ENCODE measurements around the gene CABLES1.
A peak's percentile ranks its signal among the peaks of the same experiment; 100 is the strongest.
"Not testable (repeated sequence)": the region's sequence is repeated elsewhere in the genome, so short reads cannot be mapped to it uniquely, and the experiment has no call there.

Gene CABLES1, protein sequence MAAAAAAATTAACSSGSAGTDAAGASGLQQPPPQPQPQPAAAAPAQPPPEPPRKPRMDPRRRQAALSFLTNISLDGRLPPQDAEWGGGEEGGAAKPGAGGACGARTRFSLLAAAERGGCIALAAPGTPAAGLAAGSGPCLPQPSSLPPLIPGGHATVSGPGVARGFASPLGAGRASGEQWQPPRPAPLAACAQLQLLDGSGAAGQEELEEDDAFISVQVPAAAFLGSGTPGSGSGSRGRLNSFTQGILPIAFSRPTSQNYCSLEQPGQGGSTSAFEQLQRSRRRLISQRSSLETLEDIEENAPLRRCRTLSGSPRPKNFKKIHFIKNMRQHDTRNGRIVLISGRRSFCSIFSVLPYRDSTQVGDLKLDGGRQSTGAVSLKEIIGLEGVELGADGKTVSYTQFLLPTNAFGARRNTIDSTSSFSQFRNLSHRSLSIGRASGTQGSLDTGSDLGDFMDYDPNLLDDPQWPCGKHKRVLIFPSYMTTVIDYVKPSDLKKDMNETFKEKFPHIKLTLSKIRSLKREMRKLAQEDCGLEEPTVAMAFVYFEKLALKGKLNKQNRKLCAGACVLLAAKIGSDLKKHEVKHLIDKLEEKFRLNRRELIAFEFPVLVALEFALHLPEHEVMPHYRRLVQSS

DNA sequence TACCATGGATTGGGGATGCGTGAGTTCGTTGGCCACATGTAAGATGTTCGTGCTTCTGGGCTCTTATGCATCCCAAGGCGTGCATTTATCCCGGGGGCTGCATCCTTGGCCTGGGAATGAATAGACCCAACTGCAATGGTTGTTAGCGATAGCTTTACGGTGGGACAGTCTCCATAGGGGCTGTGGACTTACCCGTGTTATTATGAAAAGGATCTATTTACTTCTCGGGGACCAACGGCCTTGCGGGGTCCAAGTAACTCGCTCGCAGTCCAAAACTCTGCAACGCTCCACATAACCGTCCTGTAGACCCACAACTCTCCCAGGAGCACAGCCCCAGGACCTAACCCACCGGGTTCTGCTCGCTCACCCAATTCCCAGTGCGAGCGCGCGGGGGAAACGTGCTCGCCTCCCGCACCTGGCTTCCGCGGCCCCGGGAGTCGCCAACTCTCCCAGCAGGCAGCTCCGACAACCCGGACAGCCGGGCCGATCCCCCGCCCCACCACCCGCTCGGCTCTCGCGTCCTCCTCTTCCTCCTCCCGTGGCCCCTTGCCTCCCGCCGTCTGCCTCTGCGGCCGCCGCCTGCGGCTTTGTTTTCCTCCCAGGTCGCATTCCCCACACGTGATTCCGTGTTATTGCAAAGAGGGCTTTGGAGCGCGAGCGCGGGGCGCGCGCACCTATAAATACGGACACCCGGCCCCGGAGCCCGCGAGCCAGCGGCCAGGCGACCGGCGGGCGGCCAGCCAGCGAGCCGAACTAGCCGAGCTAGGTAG, at the start of gene CABLES1:
TSS of gene CABLES1 (plus strand) at position 706 of the 770 bp plus-strand sequence. CDS start 278 bp downstream, outside the sequence.
- Histone ChIP-seq H3K4me1 (ENCODE audit: insufficient read depth, poor library complexity, severe bottlenecking) (peaks cover 15% of the 10 kb centered on the region), H3K27ac (ENCODE audit: poor library complexity, severe bottlenecking) (peak within 1 kb of the TSS; percentile 53), H3K27me3 (ENCODE audit: insufficient read depth, poor library complexity, severe bottlenecking) (no peaks in the 10 kb centered on the region), H3K36me3 (ENCODE audit: low read depth) (no peaks in the 10 kb centered on the region), H3K9me3 (ENCODE audit: severe bottlenecking) (no peaks in the 10 kb centered on the region), H3K4me3 (ENCODE audit: severe bottlenecking) (peak within 1 kb of the TSS; percentile 84)
- ATAC-seq (ENCODE audit: low read depth) (peak; percentile 13; the same call in 1 of the 3 replicates), DNase-seq (ENCODE audit: low spot score) (no peak)
- TF ChIP-seq, protein P1, sequence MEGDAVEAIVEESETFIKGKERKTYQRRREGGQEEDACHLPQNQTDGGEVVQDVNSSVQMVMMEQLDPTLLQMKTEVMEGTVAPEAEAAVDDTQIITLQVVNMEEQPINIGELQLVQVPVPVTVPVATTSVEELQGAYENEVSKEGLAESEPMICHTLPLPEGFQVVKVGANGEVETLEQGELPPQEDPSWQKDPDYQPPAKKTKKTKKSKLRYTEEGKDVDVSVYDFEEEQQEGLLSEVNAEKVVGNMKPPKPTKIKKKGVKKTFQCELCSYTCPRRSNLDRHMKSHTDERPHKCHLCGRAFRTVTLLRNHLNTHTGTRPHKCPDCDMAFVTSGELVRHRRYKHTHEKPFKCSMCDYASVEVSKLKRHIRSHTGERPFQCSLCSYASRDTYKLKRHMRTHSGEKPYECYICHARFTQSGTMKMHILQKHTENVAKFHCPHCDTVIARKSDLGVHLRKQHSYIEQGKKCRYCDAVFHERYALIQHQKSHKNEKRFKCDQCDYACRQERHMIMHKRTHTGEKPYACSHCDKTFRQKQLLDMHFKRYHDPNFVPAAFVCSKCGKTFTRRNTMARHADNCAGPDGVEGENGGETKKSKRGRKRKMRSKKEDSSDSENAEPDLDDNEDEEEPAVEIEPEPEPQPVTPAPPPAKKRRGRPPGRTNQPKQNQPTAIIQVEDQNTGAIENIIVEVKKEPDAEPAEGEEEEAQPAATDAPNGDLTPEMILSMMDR (IDR thresholded peaks at IDR 0.05; ENCODE audit: poor library complexity, severe bottlenecking): no peak

DNA sequence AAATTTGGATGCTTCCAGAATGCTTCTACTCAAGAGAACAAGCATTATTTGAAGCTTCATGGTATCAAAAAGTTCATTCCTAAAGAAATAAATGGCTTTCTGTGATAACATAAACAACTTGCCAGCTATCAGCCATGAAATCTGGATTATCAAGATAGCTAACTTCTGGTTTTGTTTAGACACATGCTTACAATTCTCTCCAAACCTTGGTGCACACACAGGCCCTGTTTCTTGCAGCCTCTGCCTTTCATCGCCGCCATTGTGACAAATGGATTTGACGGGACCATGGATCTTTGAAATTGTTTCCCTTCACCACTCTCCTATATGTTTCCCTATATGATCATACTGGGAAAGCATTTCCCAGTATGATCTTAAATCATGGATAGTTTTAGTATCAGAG, 47.9 kb upstream of the CABLES1 start:
- no peaks in the 10 kb centered on the region for H3K27me3 ChIP-seq (ENCODE audit: insufficient read depth, poor library complexity, severe bottlenecking)
- H3K36me3 ChIP-seq (ENCODE audit: low read depth): no peaks in the 10 kb centered on the region
- H3K4me3 ChIP-seq (ENCODE audit: severe bottlenecking): no peak overlapping the region
- TF ChIP-seq, protein P1 (IDR thresholded peaks at IDR 0.05; ENCODE audit: poor library complexity, severe bottlenecking): no peak
- no peaks in the 10 kb centered on the region for H3K9me3 ChIP-seq (ENCODE audit: severe bottlenecking)
- no peak for ATAC-seq (ENCODE audit: low read depth)
- H3K4me1 ChIP-seq (ENCODE audit: insufficient read depth, poor library complexity, severe bottlenecking): no peaks in the 10 kb centered on the region
- no peak for DNase-seq (ENCODE audit: low spot score)
- no peak overlapping the region for H3K27ac ChIP-seq (ENCODE audit: poor library complexity, severe bottlenecking)

- TF ChIP-seq, protein P1 (IDR thresholded peaks at IDR 0.05; ENCODE audit: poor library complexity, severe bottlenecking): no peak
- no peaks in the 10 kb centered on the region for H3K36me3 ChIP-seq (ENCODE audit: low read depth)
- no peaks in the 10 kb centered on the region for H3K9me3 ChIP-seq (ENCODE audit: severe bottlenecking)
- no peaks in the 10 kb centered on the region for H3K4me1 ChIP-seq (ENCODE audit: insufficient read depth, poor library complexity, severe bottlenecking)
- H3K27me3 ChIP-seq (ENCODE audit: insufficient read depth, poor library complexity, severe bottlenecking): no peaks in the 10 kb centered on the region
- ATAC-seq (ENCODE audit: low read depth): no peak
- H3K27ac ChIP-seq (ENCODE audit: poor library complexity, severe bottlenecking): no peak overlapping the region
- DNase-seq (ENCODE audit: low spot score): no peak
- H3K4me3 ChIP-seq (ENCODE audit: severe bottlenecking): no peak overlapping the region
Measured at GRCh38 chr18:23088310-23088709, 47.0 kb upstream of the CABLES1 start.

DNA sequence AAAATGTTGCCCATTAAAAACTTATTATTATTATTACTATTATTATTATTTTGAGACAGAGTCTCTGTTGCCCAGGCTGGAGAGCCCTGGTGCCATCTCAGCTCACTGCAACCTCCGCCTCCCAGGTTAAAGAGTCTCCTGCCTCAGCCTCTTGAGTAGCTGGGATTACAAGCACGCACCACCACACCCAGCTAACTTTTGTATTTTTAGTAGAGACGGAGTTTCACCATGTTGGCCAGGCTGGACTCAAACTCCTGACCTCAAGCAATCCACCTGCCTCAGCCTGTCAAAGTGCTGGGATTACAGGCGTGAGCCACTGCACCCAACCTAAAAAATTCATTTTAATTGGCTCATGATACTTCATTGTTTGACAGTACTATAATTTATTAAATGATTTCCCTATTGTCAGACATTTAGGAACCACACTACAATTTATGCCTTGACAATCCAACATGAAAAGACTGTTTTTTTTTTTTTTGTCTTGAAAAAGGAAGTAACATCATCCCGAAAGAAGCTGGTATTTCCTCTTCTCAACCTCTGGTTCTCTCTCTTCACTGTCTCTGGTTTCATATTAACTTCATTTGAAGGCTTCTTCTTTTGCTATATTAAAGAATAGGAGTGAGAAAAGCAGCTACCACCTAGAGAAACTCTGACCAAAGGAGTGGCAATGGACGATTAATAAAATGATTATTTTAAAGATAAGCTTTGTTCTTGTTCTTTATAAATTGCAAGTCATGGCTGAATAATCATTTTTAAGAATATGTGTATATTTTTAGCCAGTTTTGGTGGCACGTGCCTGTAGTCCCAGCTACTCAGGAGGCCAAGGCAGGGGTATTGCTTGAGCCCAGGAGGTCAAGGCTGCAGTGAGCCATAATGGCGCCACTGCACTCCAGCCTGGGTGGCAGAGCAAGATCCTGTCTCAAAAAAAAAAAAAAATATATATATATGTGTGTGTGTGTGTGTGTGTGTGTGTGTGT, 44.0 kb upstream of the CABLES1 start:
- H3K36me3 ChIP-seq (ENCODE audit: low read depth); H3K9me3 ChIP-seq (ENCODE audit: severe bottlenecking); DNase-seq (ENCODE audit: low spot score); H3K27ac ChIP-seq (ENCODE audit: poor library complexity, severe bottlenecking); H3K27me3 ChIP-seq (ENCODE audit: insufficient read depth, poor library complexity, severe bottlenecking); H3K4me3 ChIP-seq (ENCODE audit: severe bottlenecking); ATAC-seq (ENCODE audit: low read depth); H3K4me1 ChIP-seq (ENCODE audit: insufficient read depth, poor library complexity, severe bottlenecking): not testable (repeated sequence)

All from RWPE2 (cell line).